HG02973 (cell line): ENCODE data around the gene OTULINL.
"Not testable (repeated sequence)": the region's sequence is repeated elsewhere in the genome, so short reads cannot be mapped to it uniquely, and the experiment has no call there.

Source experiments
- ATAC-seq: cut with Tn5 transposase; IDR thresholded peaks from one replicate; pipeline ENCODE4 v1.9.1; 2021; ENCODE audit warnings: moderate library complexity; ENCODE audit not compliant: unreplicated experiment

Gene OTULINL

GRCh38 chr5:14581106-14581890, at the start of gene OTULINL:
Gene OTULINL (plus strand): TSS chr5:14581792. CDS start chr5:14581895, 103 bp downstream.
- ATAC-seq, result peak; percentile 96

- ATAC-seq, result no peak
Measured at GRCh38 chr5:14532180-14532579, 49.4 kb upstream of the OTULINL start.

- no peak for ATAC-seq
Measured at GRCh38 chr5:14534773-14535172, 46.8 kb upstream of the OTULINL start.

GRCh38 chr5:14545308-14545707, 36.3 kb upstream of the OTULINL start:
- ATAC-seq, result no peak

- no peak for ATAC-seq
Measured at GRCh38 chr5:14545862-14546261, 35.7 kb upstream of the OTULINL start.

- ATAC-seq, result no peak
Measured at GRCh38 chr5:14547666-14548065, 33.9 kb upstream of the OTULINL start.

- no peak for ATAC-seq
Measured at GRCh38 chr5:14551211-14551610, 30.4 kb upstream of the OTULINL start.

GRCh38 chr5:14552017-14552416, 29.6 kb upstream of the OTULINL start:
- no peak for ATAC-seq

- not testable (repeated sequence) for ATAC-seq
Measured at GRCh38 chr5:14554288-14554687, 27.3 kb upstream of the OTULINL start.

GRCh38 chr5:14556015-14556414, 25.6 kb upstream of the OTULINL start:
- ATAC-seq, result no peak

GRCh38 chr5:14557203-14557770, 24.3 kb upstream of the OTULINL start:
- no peak for ATAC-seq

- ATAC-seq, result no peak
Measured at GRCh38 chr5:14557791-14558415, 23.7 kb upstream of the OTULINL start.

- ATAC-seq, result no peak
Measured at GRCh38 chr5:14560091-14560595, 21.4 kb upstream of the OTULINL start.

- no peak for ATAC-seq
Measured at GRCh38 chr5:14561741-14562140, 19.9 kb upstream of the OTULINL start.

- no peak for ATAC-seq
Measured at GRCh38 chr5:14568333-14568732, 13.3 kb upstream of the OTULINL start.

GRCh38 chr5:14569948-14570691, 11.5 kb upstream of the OTULINL start:
- no peak for ATAC-seq

- no peak for ATAC-seq
Measured at GRCh38 chr5:14571901-14572300, 9.7 kb upstream of the OTULINL start.

GRCh38 chr5:14572385-14572784, 9.2 kb upstream of the OTULINL start:
- ATAC-seq, result no peak

GRCh38 chr5:14572836-14573235, 8.8 kb upstream of the OTULINL start:
- no peak for ATAC-seq

GRCh38 chr5:14574096-14574495, 7.5 kb upstream of the OTULINL start:
- ATAC-seq, result no peak

GRCh38 chr5:14574891-14575508, 6.6 kb upstream of the OTULINL start:
- no peak for ATAC-seq
